ENCODE measurements around the gene RPL10. TPM values are rescaled to one million over a fixed set of nuclear protein-coding genes. Genes with fewer than 3 reads are reported as not detected.

Gene RPL10
- total RNA-seq, 4 donors from 2014 or later: 2,150 to 7,554 (median 4,519) TPM

DNA sequence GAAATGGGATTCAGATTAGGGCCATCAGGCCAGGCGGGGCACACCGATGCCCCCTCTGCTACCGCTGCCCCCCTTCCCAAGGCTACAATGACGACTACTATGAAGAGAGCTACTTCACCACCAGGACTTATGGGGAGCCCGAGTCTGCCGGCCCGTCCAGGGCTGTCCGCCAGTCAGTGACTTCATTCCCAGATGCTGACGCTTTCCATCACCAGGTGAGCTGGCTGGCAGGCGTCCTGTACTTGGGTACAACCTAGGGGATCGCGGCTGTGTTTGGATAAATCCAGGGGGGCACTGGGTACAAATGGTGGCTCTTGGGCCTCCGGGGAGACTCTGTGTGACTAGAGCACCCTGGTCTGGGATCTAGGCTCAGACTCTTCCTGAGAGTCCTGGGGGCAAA lies 18.0 kb upstream of the RPL10 start:
- Histone ChIP-seq H3K9me3 (no peaks in the 10 kb centered on the region), H3K4me3 (peak overlapping the region; percentile 69 to 80 (median 74)), H3K36me3 (peaks cover 0 to 19% (median 3%) of the 10 kb centered on the region in 4 donors), H3K27me3 (no peaks in the 10 kb centered on the region), H3K4me1 (peaks cover 6 to 65% (median 57%) of the 10 kb centered on the region in 4 donors), H3K27ac (replicated peaks in 1 of 4) (peak overlapping the region; percentile 92 to 99 (median 96))
- WGBS: 59% methylated on average over 9 of the region's 13 CpGs
- intact Hi-C loops (cut with DNase I): no loop called here
- no peak for DNase-seq (ENCODE audit: extremely low spot score)
- TF ChIP-seq POLR2AphosphoS5 (IDR thresholded peaks at IDR 0.05) (peak; percentile 6 to 14), POLR2A (IDR thresholded peaks at IDR 0.05; ENCODE audit: low read depth) (no peak)

DNA sequence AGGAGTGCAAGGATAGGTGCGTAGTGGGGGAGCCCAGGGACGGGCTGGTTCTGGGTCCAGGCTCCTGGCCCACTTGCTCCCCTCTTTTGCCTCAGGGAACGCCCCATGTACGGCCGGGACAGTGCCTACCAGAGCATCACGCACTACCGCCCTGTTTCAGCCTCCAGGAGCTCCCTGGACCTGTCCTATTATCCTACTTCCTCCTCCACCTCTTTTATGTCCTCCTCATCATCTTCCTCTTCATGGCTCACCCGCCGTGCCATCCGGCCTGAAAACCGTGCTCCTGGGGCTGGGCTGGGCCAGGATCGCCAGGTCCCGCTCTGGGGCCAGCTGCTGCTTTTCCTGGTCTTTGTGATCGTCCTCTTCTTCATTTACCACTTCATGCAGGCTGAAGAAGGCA lies 17.4 kb upstream of the RPL10 start:
- Histone ChIP-seq H3K4me1 (peaks cover 6 to 65% (median 57%) of the 10 kb centered on the region in 4 donors), H3K27ac (replicated peaks in 1 of 4) (peak overlapping the region; percentile 92 to 99 (median 96)), H3K36me3 (peaks cover 0 to 19% (median 3%) of the 10 kb centered on the region in 4 donors), H3K27me3 (no peaks in the 10 kb centered on the region), H3K4me3 (peak overlapping the region; percentile 69 to 80 (median 74)), H3K9me3 (no peaks in the 10 kb centered on the region)
- intact Hi-C loops (cut with DNase I): no loop called here
- 65% methylated on average over 13 of the region's 14 CpGs for WGBS
- no peak for TF ChIP-seq POLR2AphosphoS5 (IDR thresholded peaks at IDR 0.05)
- TF ChIP-seq, protein P1, sequence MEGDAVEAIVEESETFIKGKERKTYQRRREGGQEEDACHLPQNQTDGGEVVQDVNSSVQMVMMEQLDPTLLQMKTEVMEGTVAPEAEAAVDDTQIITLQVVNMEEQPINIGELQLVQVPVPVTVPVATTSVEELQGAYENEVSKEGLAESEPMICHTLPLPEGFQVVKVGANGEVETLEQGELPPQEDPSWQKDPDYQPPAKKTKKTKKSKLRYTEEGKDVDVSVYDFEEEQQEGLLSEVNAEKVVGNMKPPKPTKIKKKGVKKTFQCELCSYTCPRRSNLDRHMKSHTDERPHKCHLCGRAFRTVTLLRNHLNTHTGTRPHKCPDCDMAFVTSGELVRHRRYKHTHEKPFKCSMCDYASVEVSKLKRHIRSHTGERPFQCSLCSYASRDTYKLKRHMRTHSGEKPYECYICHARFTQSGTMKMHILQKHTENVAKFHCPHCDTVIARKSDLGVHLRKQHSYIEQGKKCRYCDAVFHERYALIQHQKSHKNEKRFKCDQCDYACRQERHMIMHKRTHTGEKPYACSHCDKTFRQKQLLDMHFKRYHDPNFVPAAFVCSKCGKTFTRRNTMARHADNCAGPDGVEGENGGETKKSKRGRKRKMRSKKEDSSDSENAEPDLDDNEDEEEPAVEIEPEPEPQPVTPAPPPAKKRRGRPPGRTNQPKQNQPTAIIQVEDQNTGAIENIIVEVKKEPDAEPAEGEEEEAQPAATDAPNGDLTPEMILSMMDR (IDR thresholded peaks at IDR 0.05): no peak
- no peak for TF ChIP-seq POLR2A (IDR thresholded peaks at IDR 0.05; ENCODE audit: low read depth)
- no peak for TF ChIP-seq EP300 (IDR thresholded peaks at IDR 0.05)
- DNase-seq (ENCODE audit: extremely low spot score): no peak

DNA sequence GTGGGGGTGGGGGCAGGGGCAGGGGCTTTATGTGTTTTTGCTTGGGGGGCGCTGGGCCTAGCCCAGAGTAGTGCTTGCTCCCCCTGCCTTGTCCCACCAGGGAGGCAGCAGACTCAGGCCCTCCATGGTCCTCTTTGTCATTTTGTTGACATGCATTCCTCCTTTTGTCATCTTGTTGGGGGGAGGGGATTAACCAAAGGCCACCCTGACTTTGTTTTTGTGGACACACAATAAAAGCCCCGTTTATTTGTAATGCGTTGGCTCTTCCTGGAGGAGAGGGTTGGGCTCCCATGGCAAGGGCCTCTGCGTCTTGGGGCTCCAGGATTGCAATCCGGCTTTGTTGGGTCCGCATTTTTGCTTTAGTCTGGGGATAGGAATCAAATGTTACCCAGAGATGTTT lies 16.9 kb upstream of the RPL10 start:
- no peak for TF ChIP-seq EP300 (IDR thresholded peaks at IDR 0.05)
- TF ChIP-seq, protein P1 (IDR thresholded peaks at IDR 0.05): no peak
- no peak for TF ChIP-seq POLR2AphosphoS5 (IDR thresholded peaks at IDR 0.05)
- TF ChIP-seq POLR2A (IDR thresholded peaks at IDR 0.05; ENCODE audit: low read depth): no peak
- WGBS: 68% methylated on average over 5 of the region's 6 CpGs
- no peaks in the 10 kb centered on the region for H3K27me3 ChIP-seq
- H3K4me3 ChIP-seq: no peak overlapping the region
- intact Hi-C loops (cut with DNase I): no loop called here
- peaks cover 0 to 19% (median 3%) of the 10 kb centered on the region in 4 donors for H3K36me3 ChIP-seq
- H3K9me3 ChIP-seq: no peaks in the 10 kb centered on the region
- H3K4me1 ChIP-seq: peaks cover 6 to 63% (median 54%) of the 10 kb centered on the region in 4 donors
- H3K27ac ChIP-seq (replicated peaks in 1 of 4): peak overlapping the region; percentile 92 to 99 (median 96)
- DNase-seq (ENCODE audit: extremely low spot score): no peak

DNA sequence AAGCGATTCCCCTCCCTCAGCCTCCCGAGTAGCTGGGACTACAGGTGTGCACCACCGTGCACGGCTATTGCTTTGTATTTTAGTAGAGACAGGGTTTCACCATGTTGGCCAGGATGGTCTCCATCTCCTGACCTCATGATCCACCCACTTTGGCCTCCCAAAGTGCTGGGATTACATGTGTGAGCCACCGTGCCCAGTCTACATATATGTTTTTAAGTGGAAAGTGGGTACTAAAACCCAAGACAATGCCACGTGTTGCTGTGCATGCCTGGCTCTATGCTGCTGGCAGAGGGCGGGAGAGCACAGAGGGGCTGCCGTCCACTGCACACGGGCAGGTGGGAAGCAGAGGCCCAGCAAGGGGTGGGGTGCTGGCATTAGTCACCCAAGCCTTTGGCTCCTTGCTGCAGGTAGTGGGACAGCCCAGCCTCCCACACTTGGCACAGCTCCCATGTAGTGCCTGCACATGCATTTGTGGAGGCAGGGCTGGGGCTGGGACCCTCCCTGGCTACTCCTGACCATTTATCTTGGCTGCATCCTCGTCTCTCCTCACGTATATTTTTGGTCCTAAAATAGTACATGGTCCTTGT lies 15.6 kb upstream of the RPL10 start:
- intact Hi-C loops (cut with DNase I): no loop called here
- no peak for TF ChIP-seq EP300 (IDR thresholded peaks at IDR 0.05)
- no peak for TF ChIP-seq POLR2A (IDR thresholded peaks at IDR 0.05; ENCODE audit: low read depth)
- TF ChIP-seq, protein P1 (IDR thresholded peaks at IDR 0.05): no peak
- TF ChIP-seq POLR2AphosphoS5 (IDR thresholded peaks at IDR 0.05): no peak
- H3K9me3 ChIP-seq: no peaks in the 10 kb centered on the region
- H3K27ac ChIP-seq (replicated peaks in 1 of 4): peak overlapping the region in 2 of 4 donors; percentile 22 to 92
- WGBS: 75% methylated on average over 8 of the region's 11 CpGs
- H3K36me3 ChIP-seq: peaks cover 0 to 19% (median 3%) of the 10 kb centered on the region in 4 donors
- no peak for DNase-seq (ENCODE audit: extremely low spot score)
- H3K4me1 ChIP-seq: peaks cover 6 to 52% (median 42%) of the 10 kb centered on the region in 4 donors
- H3K4me3 ChIP-seq: no peak overlapping the region
- no peaks in the 10 kb centered on the region for H3K27me3 ChIP-seq

DNA sequence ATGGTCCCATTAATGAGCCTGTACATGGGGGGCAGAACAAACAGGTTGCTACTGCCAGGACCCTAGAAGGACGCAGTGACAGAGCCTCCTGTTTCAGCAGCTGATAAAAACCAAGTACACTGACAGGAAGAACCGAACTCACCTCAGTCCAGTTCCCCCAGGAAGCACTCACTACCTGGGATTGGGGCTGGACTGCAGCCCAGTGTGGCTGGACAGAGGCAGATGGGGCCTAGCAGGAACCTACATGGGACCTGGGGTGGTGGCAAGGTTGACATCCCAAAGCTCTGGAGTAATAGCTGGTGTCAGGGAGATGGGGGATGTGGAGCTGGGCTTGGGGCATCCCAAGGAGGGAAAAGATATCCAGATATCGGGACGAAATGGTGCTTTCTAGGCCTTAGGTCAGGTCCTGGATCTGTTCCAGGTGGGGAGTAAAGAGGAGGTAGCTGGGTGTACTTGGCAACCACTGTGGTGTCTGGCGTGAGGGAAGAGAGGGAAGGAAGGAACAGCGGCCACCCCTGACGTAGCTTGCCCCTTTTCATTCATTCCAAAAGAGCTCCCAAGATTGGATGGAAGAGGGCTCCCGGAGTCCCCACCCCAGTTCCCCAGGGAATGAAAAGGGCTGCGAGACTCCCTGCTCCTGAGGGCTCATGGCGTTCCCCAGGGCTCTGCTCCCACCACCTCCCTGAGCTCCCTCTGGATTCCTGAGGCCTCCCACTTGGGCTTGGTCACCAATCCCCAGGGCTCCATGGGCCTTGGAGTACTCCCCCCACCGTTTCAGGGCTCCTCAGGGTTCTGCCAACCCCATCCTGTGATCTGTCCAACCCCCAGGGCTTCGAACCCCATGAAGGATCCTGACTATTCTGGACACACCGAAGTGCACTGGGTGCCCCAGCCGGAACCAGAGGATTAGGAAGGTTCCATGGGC lies 14.6 kb upstream of the RPL10 start:
- Histone ChIP-seq H3K27me3 (no peaks in the 10 kb centered on the region), H3K9me3 (no peaks in the 10 kb centered on the region), H3K4me3 (no peak overlapping the region), H3K27ac (replicated peaks in 1 of 4) (peak overlapping the region; percentile 38 to 92 (median 48)), H3K36me3 (peaks cover 0 to 19% (median 3%) of the 10 kb centered on the region in 4 donors), H3K4me1 (peaks cover 6 to 44% (median 38%) of the 10 kb centered on the region in 4 donors)
- intact Hi-C loops (cut with DNase I): no loop called here
- WGBS: 74% methylated on average over 13 of the region's 14 CpGs
- TF ChIP-seq EP300 (IDR thresholded peaks at IDR 0.05): no peak
- TF ChIP-seq POLR2AphosphoS5 (IDR thresholded peaks at IDR 0.05): peak in 1 of 2 donors; percentile 16
- DNase-seq (ENCODE audit: extremely low spot score): no peak
